Measurements from ENCODE around the gene KLHL9. TPM values are rescaled to one million over a fixed set of nuclear protein-coding genes. Genes with fewer than 3 reads are reported as not detected.
A peak's percentile ranks its signal among the peaks of the same experiment; 100 is the strongest.

The KLHL9 gene
- total and polyA plus RNA-seq, 2 of the 13 experiments (the other 11 are each of a cell fraction or from before 2014, with no cell fraction given): 8.7 to 17.7 TPM

GRCh38 chr9:21334701-21335632, at the start of gene KLHL9 (continued):
- TF ChIP-seq GLMP (CRISPR knock-in tag; IDR thresholded peaks at IDR 0.05; ENCODE audit: borderline replicate concordance) (no peak), ZNF772 (CRISPR knock-in tag; IDR thresholded peaks at IDR 0.05) (peak; percentile 50; the same call in 1 of the 2 replicates), GLI4 (CRISPR knock-in tag; IDR thresholded peaks at IDR 0.05; ENCODE audit: borderline replicate concordance) (peak; percentile 90; the same call in 1 of the 2 replicates), KLF12 (CRISPR knock-in tag; IDR thresholded peaks at IDR 0.05; ENCODE audit: borderline replicate concordance) (0 out of 2 replicates have a peak, but pooled peaks have one; percentile 64), HDAC1 (CRISPR knock-in tag; IDR thresholded peaks at IDR 0.05) (peak; percentile 75), SRY (CRISPR knock-in tag; IDR thresholded peaks at IDR 0.05) (peak; percentile 94; the same call in 1 of the 2 replicates), ZNF850 (CRISPR knock-in tag; conservative IDR thresholded peaks at IDR 0.05) (no peak), ZNF317 (CRISPR knock-in tag; IDR thresholded peaks at IDR 0.05) (peak; percentile 64; the same call in 1 of the 2 replicates), ZNF3 (CRISPR knock-in tag; IDR thresholded peaks at IDR 0.05) (peak; percentile 34; the same call in 1 of the 2 replicates), CENPBD1 (CRISPR knock-in tag; IDR thresholded peaks at IDR 0.05; ENCODE audit: borderline replicate concordance, low read depth) (no peak; the same call in 1 of the 2 replicates), ZBTB10 (CRISPR knock-in tag; IDR thresholded peaks at IDR 0.05; ENCODE audit: borderline replicate concordance) (no peak), AHR (CRISPR knock-in tag; IDR thresholded peaks at IDR 0.05) (peak; percentile 42; the same call in 1 of the 2 replicates), ZC3H13 (CRISPR knock-in tag; IDR thresholded peaks at IDR 0.05) (0 out of 2 replicates have a peak, but pooled peaks have one; percentile 36), TARDBP (CRISPR knock-in tag; IDR thresholded peaks at IDR 0.05) (no peak), HNRNPK (IDR thresholded peaks at IDR 0.05; ENCODE audit: low read depth, low read length, poor library complexity, severe bottlenecking) (peak; percentile 16), ZNF75D (CRISPR knock-in tag; IDR thresholded peaks at IDR 0.05; ENCODE audit: borderline replicate concordance) (no peak), ZNF800 (CRISPR knock-in tag; IDR thresholded peaks at IDR 0.05) (no peak), CCDC6 (CRISPR knock-in tag; IDR thresholded peaks at IDR 0.05) (0 out of 2 replicates have a peak, but pooled peaks have one; percentile 25), SMC3 (IDR thresholded peaks at IDR 0.05; ENCODE audit: low read length) (no peak), POLR2A (IDR thresholded peaks at IDR 0.05; ENCODE audit: insufficient read depth in 1 of 2, low read depth in 2 of 2, low read length in 2 of 2) (peak; percentile 64 to 67; a peak in 3 of 4 replicates), HMG20B (CRISPR knock-in tag; conservative IDR thresholded peaks at IDR 0.05) (peak; percentile 54; the same call in 1 of the 2 replicates), HOXA3 (CRISPR knock-in tag; IDR thresholded peaks at IDR 0.05) (peak; percentile 56), AKAP8 (CRISPR knock-in tag; IDR thresholded peaks at IDR 0.05) (no peak)

Data from HepG2 (cell line).